Kidney (tissue), 14 donors: Measurements from ENCODE around the gene ARHGEF38. TPM values are rescaled to one million over a fixed set of nuclear protein-coding genes. Genes with fewer than 3 reads are reported as not detected.

Source experiments
- DNase-seq, 5 donors: peaks; one replicate each; pipeline ENCODE4 v3.0.0-alpha.2; 2013 to 2020
- FAIRE-seq: peaks from 2 replicates; lab custom pipeline; 2012; peaks lifted over from hg19 to GRCh38; lab: Jason Lieb, UNC
- H3K27ac ChIP-seq, 2 donors: one replicate each; pipeline ENCODE4 v1.7.0; 2013; ENCODE audit warnings: low read depth in 2 of 2, low read length in 2 of 2, inconsistent platforms in 1 of 2
- H3K27me3 ChIP-seq: one replicate; pipeline ENCODE4 v1.7.1; 2013; ENCODE audit warnings: low read length, inconsistent platforms; ENCODE audit not compliant: control insufficient read depth, insufficient read depth
- H3K36me3 ChIP-seq, 3 donors: one replicate each; pipeline versions ENCODE4 v1.7.0 to v1.7.1; 2013; ENCODE audit warnings: low read length in 3 of 3, control low read depth in 1 of 3, inconsistent platforms in 1 of 3; ENCODE audit not compliant: insufficient read depth in 3 of 3, control insufficient read depth in 2 of 3
- H3K4me1 ChIP-seq, 3 donors: one replicate each; pipeline versions ENCODE4 v1.7.0 to v1.7.1; 2013; ENCODE audit warnings: low read length in 3 of 3, inconsistent platforms in 1 of 3, low read depth in 1 of 3; ENCODE audit not compliant: control insufficient read depth in 2 of 3, insufficient read depth in 2 of 3
- H3K4me3 ChIP-seq, 3 donors: one replicate each; pipeline versions ENCODE4 v1.7.0 to v1.8.1; 2013; ENCODE audit warnings: low read length in 3 of 3, control low read depth in 1 of 3, inconsistent platforms in 1 of 3
- H3K9ac ChIP-seq, 3 donors: one replicate each; pipeline versions ENCODE4 v1.7.0 to v1.7.1; 2013; ENCODE audit warnings: low read length in 3 of 3, control low read depth in 1 of 3, inconsistent platforms in 1 of 3
- H3K9me3 ChIP-seq, 3 donors: one replicate each; pipeline versions ENCODE4 v1.7.0 to v1.7.1; 2013; ENCODE audit warnings: low read length in 3 of 3, control low read depth in 1 of 3, inconsistent platforms in 1 of 3; ENCODE audit not compliant: control insufficient read depth in 2 of 3, insufficient read depth in 1 of 3
- intact Hi-C: fragments of 100-400 bp; cut with DNase I; formaldehyde crosslinking; loops from one replicate; pipeline ENCODE4 v1.11.1; 2022
- polyA plus RNA-seq: library from polyadenylated mRNA; stranded (reverse); fragments of 350-450 nt; fragmentation: Illumina TruSeq; extraction: RNeasy Lipid Tissue Mini Kit (QIAGEN cat#74804); gene quantifications from one replicate; pipeline ENCODE4 v1.2.3, GENCODE V29; 2014; ENCODE audit warnings: low read depth, low replicate concordance; ENCODE audit not compliant: insufficient read depth
- total RNA-seq: library from RNA; stranded (reverse); fragmentation: NEBNext Ultra II Directional; extraction: Animal tissue kit (Norgen Biotek cat#: 25700); gene quantifications from one replicate; pipeline ENCODE4 v1.2.1, GENCODE V29; 2021
- TF ChIP-seq, protein P1 (sequence below): IDR thresholded peaks from 3 replicates; pipeline ENCODE4 v1.5.1; 2012; ENCODE audit warnings: mild to moderate bottlenecking, moderate library complexity, borderline replicate concordance; ENCODE audit not compliant: insufficient read depth; ENCODE audit errors: extremely low read depth
- donor health status: control.
- donor health status: control.
- donor health status: control.
- donor health status: control.
- donor health status: control.
- donor health status: DM: yes; HTN: yes; CAD: no.
- donor health status: Normal renal cell carcinoma (clear cell type).

ARHGEF38 gene
- total and polyA plus RNA-seq, 2 donors from 2014 or later: 1.5 to 41.1 TPM

DNA sequence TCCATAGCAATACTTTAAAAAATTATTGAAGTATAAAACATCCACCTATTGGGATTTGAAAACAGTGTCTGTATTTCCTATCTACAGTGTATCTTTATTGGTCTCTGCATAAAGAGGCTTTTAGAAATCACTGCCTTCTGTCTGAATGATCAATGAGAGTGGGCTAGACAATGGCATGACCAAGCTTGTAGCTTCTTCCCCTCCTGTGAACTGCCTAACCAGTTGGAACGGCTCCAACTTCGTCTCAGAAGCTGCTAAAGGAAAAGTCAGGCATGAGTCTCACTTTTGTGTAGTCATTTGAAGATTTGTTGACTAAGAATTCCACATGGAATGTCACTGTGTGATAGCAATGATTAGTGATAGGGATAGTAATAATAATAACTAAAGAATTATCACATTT is 91.8 kb downstream of the ARHGEF38 start:
- intact Hi-C loops: no loop called here
- no peaks in the 10 kb centered on the region for H3K27me3 ChIP-seq
- H3K27ac ChIP-seq: no peak overlapping the region
- no peaks in the 10 kb centered on the region for H3K36me3 ChIP-seq
- H3K4me3 ChIP-seq: no peak overlapping the region
- TF ChIP-seq, protein P1, sequence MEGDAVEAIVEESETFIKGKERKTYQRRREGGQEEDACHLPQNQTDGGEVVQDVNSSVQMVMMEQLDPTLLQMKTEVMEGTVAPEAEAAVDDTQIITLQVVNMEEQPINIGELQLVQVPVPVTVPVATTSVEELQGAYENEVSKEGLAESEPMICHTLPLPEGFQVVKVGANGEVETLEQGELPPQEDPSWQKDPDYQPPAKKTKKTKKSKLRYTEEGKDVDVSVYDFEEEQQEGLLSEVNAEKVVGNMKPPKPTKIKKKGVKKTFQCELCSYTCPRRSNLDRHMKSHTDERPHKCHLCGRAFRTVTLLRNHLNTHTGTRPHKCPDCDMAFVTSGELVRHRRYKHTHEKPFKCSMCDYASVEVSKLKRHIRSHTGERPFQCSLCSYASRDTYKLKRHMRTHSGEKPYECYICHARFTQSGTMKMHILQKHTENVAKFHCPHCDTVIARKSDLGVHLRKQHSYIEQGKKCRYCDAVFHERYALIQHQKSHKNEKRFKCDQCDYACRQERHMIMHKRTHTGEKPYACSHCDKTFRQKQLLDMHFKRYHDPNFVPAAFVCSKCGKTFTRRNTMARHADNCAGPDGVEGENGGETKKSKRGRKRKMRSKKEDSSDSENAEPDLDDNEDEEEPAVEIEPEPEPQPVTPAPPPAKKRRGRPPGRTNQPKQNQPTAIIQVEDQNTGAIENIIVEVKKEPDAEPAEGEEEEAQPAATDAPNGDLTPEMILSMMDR: no peak
- FAIRE-seq (no peak), DNase-seq (no peak)
- no peak overlapping the region for H3K9ac ChIP-seq
- no peaks in the 10 kb centered on the region for H3K9me3 ChIP-seq
- H3K4me1 ChIP-seq: no peaks in the 10 kb centered on the region

DNA sequence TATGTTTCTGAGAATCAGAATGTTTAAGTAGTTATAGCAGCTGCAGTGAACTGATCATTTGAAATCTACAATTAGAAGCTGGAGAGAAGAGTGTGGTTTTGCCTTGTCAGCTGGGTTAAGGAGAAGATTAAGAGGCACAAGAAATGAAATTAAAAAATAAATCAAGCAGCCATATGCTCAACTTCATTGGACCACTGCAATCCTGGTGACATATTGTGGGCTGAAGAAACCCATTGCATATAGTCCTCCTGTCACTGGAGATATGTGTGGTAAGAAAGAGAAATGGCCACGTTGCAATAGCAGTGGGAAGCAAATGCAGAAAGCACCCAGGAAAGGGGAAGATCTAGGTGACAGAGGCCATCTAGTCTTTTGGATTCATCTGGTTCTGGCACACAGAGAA is 93.0 kb downstream of the ARHGEF38 start:
- Histone ChIP-seq H3K9me3 (no peaks in the 10 kb centered on the region), H3K36me3 (no peaks in the 10 kb centered on the region), H3K4me3 (no peak overlapping the region), H3K9ac (no peak overlapping the region), H3K4me1 (no peaks in the 10 kb centered on the region), H3K27me3 (no peaks in the 10 kb centered on the region), H3K27ac (no peak overlapping the region)
- TF ChIP-seq, protein P1: no peak
- no peak for FAIRE-seq
- intact Hi-C loops: no loop called here
- no peak for DNase-seq

DNA sequence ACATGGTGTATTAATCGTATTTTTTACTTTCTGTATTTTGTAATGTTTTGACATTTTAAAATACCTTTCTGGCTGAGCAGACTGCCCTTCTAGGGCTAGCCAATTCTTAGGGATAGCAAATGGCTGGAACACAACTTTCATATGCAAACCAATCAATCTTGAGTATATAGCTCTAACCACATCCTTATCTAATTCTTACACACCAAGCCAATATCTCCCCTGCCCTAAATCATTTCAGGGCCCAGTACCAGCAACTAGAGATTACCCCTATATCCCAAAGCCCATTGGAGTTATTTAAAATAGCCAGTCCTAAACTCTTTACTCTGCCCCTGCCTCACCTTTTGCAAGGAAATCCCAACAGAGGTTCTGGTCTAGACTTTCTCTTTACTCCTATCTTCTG is 97.8 kb downstream of the ARHGEF38 start:
- Histone ChIP-seq H3K27ac (no peak overlapping the region), H3K36me3 (no peaks in the 10 kb centered on the region), H3K27me3 (no peaks in the 10 kb centered on the region), H3K9ac (no peak overlapping the region), H3K4me3 (no peak overlapping the region), H3K4me1 (peaks cover 0 to 5% (median 0%) of the 10 kb centered on the region in 3 donors), H3K9me3 (no peaks in the 10 kb centered on the region)
- TF ChIP-seq, protein P1: no peak
- DNase-seq (no peak), FAIRE-seq (no peak)
- intact Hi-C loops: no loop called here

DNA sequence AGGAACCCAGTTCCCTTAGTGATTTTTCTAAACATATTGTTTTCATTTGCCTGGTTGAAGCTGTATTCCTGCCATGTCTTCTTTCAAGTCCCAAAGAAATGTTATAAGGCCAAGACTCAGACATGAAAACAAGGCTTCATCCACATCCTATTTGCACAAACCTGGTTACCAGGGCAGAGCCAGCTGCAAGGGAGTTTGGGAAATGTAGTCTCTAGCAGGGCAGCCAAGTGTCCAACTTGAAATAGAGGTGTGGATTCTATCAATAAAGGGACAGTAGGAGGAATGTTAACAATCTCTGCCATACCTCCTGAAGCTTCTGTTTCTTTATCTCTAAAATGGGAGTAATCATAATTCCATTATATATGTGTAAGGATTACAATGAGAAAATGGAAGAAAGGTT is 99.5 kb downstream of the ARHGEF38 start:
- H3K36me3 ChIP-seq: no peaks in the 10 kb centered on the region
- intact Hi-C loops: no loop called here
- no peak overlapping the region for H3K27ac ChIP-seq
- no peaks in the 10 kb centered on the region for H3K9me3 ChIP-seq
- TF ChIP-seq, protein P1: no peak
- no peak overlapping the region for H3K9ac ChIP-seq
- peaks cover 0 to 5% (median 0%) of the 10 kb centered on the region in 3 donors for H3K4me1 ChIP-seq
- DNase-seq: peak in 1 of 5 donors; percentile 54
- no peak for FAIRE-seq
- no peaks in the 10 kb centered on the region for H3K27me3 ChIP-seq
- H3K4me3 ChIP-seq: peak overlapping the region; percentile 8 to 33 (median 23)
